H1 (cell line): Measurements from ENCODE around the gene EFR3B. TPM values are rescaled to one million over a fixed set of nuclear protein-coding genes. Genes with fewer than 3 reads are reported as not detected.

ENCODE experiments used
- polyA plus RNA-seq, 7 experiments: library from polyadenylated mRNA; depleted of rRNA in 3 of 7; stranded (reverse) in 5 of 7; unstranded in 2 of 7; fragments of >200 nt in 5 of 7; fragments of 200-250 nt in 2 of 7; gene quantifications; 1 replicate in 5 of 7; 2 replicates in 1 of 7; 4 replicates in 1 of 7; pipeline versions ENCODE4 v1.2.1 to v1.2.3, GENCODE V29; 2011 to 2013; ENCODE audit warnings: missing spikeins in 2 of 7, mixed read lengths in 2 of 7
- small RNA-seq: library from polyadenylated mRNA; stranded (forward); fragments of <200 nt; extraction: miRNeasy Mini kit (QIAGEN cat#:217004); gene quantifications from one replicate; pipeline ENCODE3, GENCODE V24; 2013; ENCODE audit not compliant: insufficient read depth
- total RNA-seq: library from RNA; stranded (reverse); fragmentation: NEBNext Ultra II Directional; extraction: Animal tissue kit (Norgen Biotek cat#: 25700); gene quantifications from 2 replicates; pipeline ENCODE4 v1.2.1, GENCODE V29; 2021

EFR3B gene
- total and polyA plus RNA-seq, 2 of the 8 experiments (the other 6 are each of a cell fraction or from before 2014, with no cell fraction given) = 3.4 to 9.6 TPM

Small RNA genes lying within 50 kb of the gene (small RNA-seq; reads per million reads assigned to genes)
- gene RF00019 (not detected), gene RN7SL856P (not detected)

Other genes with a start within 250 kb of the EFR3B start
- 46.2 and 48.6 TPM in 2 replicates for gene PTRHD1, start 248.7 kb upstream of the EFR3B start, total RNA-seq
- 91.9 and 101 TPM in 2 replicates for gene PTRHD1, start 248.7 kb upstream of the EFR3B start, polyA plus RNA-seq (2011; rRNA removed)
- gene CENPO, start 248.7 kb upstream of the EFR3B start, total RNA-seq = 46.3 and 47.0 TPM in 2 replicates
- gene CENPO, start 248.7 kb upstream of the EFR3B start, polyA plus RNA-seq (2011; rRNA removed) = 34.4 and 36.1 TPM in 2 replicates
- 50.5 and 52.9 TPM in 2 replicates for gene ADCY3, start 121.8 kb upstream of the EFR3B start, total RNA-seq
- gene ADCY3, start 121.8 kb upstream of the EFR3B start, polyA plus RNA-seq (2011; rRNA removed) = 45.1 and 61.8 TPM in 2 replicates
- gene DNAJC27, start 70.1 kb upstream of the EFR3B start, total RNA-seq = 3.7 and 4.5 TPM in 2 replicates
- gene DNAJC27, start 70.1 kb upstream of the EFR3B start, polyA plus RNA-seq (2011; rRNA removed) = 1.4 and 1.5 TPM in 2 replicates
- 1.7 and 2.2 TPM in 2 replicates for gene POMC, start 126.5 kb downstream of the EFR3B start, total RNA-seq
- gene POMC, start 126.5 kb downstream of the EFR3B start, polyA plus RNA-seq (2011; rRNA removed) = 4.7 and 6.1 TPM in 2 replicates